Stimulated activated CD4-positive, alpha-beta T cell treated with anti-CD3 and anti-CD28 coated beads, TNF-alpha, amount 100 ng/mL, for 4 hours (primary cell): ENCODE data around the gene CCDC89.
"Not testable (repeated sequence)": the region's sequence is repeated elsewhere in the genome, so short reads cannot be mapped to it uniquely, and the experiment has no call there.

Experiments
- DNase-seq, 3 experiments: peaks; one replicate each; pipeline ENCODE4 v3.0.0-alpha.2; 2020; ENCODE audit warnings: low read depth in 3 of 3

The CCDC89 gene

GRCh38 chr11:85694385-85694980 lies 8.5 kb upstream of the CCDC89 start:
- no peak for DNase-seq

DNA sequence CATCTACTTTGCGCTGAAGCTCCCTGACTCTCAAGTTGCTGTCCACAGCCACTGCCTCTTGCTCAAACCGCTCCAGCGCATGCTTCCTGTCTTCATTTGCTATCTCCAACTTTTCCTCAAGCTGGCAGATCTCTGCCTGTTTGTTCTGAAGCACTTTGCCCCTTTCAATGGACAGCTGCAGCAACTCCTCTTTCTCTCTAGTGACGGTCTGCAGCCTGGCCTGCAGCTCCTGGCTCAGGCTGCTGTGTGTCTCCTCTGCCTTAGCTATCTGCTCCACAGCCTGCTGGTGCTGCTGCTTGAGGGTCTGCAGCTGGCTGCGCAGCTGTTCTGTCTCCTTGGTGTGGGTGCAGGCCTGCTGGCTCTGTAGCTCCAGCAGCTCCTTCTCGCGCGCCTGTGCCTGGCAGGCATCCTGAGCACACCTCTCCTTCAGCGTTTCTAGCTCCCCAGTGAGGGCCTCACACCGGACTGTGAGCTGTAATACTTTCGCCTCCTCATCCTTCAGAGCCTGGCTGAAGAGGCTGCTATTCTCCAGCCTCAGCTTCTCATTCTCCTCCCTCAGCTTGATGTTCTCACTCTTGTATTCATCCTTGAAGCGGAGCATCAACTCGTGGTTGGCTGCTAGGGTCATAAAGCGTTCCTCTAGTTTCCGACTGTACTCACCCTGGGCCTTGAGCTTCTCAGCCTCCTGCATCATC lies 723 bp downstream of the CCDC89 start:
- DNase-seq: no peak

DNA sequence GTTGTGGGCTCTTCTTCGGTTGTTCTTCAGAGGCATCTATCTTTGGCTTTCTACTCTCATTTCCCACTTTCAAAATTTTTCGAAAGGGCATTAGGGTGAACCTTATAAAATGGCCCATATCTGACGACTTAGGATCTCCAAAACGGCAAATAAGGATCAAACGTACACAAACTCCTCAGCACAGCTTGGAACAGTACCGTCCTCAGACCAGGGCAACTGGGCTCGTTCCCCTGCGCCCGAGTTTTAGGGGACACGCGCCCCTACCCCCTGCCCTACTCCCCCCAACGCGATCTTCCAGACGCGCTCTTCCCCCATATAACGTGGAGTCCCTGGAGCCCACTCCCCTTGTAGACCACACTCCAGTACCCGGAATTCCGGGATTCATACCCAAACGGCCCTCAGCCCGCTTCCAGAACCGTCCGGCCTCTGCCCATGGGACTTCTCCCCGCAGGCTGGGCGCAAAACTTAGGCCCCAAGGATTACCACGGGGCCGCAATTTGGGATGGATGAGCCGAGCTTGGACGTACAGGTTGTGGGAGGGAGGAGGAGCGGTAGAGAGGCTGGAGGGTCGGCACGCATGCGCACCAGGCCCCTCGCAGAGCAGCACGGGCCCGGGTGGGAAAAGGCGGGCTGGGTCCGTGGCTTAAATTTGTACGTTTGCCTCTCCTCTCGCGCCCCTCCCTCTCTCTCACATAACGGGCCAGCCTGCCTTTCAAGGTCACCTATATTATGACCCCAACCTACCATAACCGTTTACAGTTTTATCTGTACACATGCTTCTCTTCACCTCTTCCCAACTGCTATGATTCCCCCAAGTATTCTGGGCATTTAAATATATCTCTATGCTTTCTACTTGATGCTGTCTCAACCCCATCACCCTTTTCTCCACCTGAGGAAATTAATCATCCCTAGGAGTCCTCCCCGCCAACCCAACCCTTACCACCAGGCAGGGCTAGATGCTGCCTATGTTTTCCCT lies 3.4 kb downstream of the CCDC89 start:
- DNase-seq: peak; percentile 32 to 49 (median 38)

GRCh38 chr11:85680897-85681296 lies 5.1 kb downstream of the CCDC89 start:
- DNase-seq: no peak

- DNase-seq: no peak
These were observed 6.4 kb downstream of the CCDC89 start for GRCh38 chr11:85679576-85679975.

DNA sequence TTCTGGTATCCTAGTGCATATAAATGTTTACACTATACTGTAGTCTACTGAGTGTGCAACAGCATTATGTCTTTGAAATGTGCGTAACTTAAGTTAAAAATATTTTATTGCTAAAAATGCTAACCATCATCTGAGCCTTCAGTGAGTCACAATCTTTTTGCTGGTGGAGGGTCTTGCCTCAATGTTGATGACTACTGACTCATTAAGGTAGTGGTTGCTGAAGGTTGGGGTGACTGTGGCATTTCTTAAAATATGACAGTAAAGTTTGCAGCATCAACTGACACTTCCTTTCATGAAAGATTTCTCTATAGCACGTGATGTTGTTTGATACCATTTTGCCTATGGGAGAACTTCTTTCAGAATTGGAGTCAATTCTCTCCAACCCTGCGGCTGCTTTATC lies 12.6 kb downstream of the CCDC89 start:
- DNase-seq: no peak

GRCh38 chr11:85672105-85672902 lies 13.7 kb downstream of the CCDC89 start:
- DNase-seq: no peak

GRCh38 chr11:85670949-85671663 lies 14.9 kb downstream of the CCDC89 start:
- not testable (repeated sequence) for DNase-seq

DNA sequence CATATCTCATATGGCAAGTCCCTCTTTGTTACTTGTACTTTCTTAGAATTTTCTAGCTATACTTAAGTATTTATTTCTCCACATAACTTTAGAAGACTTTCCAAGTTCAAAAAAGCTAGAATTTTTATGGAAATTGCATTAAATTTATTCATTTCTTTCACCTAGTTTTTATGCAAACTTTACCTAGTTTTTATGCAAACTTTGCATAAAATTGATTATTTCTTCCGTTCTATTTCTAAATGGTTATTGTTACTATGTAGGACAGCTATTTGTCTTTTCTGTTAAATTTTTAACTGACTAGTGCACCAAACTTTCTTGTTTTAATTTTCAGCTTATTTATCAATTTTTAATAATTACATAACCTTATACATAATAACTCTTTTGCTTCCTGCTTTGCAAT lies 17.8 kb downstream of the CCDC89 start:
- DNase-seq: no peak

GRCh38 chr11:85666687-85667086 lies 19.3 kb downstream of the CCDC89 start:
- no peak for DNase-seq

DNA sequence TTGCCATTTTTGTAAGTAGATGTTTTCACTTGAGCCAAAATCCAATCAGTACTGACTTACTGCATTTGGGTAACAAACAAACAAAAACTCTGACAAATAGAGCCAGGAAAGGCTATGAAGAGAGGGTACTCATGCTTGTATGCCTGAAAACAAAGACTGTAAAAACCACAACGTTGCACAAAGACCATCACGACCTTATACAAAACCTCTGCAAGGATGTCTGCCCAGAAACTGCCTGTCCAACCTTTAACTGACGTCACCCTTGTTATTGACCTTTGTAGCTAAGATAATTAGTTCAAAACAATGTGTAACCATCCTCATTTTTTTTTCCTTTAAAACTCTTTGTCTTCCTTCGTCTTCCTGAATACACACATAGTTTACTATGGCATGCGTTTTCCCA lies 20.3 kb downstream of the CCDC89 start:
- DNase-seq: no peak

DNA sequence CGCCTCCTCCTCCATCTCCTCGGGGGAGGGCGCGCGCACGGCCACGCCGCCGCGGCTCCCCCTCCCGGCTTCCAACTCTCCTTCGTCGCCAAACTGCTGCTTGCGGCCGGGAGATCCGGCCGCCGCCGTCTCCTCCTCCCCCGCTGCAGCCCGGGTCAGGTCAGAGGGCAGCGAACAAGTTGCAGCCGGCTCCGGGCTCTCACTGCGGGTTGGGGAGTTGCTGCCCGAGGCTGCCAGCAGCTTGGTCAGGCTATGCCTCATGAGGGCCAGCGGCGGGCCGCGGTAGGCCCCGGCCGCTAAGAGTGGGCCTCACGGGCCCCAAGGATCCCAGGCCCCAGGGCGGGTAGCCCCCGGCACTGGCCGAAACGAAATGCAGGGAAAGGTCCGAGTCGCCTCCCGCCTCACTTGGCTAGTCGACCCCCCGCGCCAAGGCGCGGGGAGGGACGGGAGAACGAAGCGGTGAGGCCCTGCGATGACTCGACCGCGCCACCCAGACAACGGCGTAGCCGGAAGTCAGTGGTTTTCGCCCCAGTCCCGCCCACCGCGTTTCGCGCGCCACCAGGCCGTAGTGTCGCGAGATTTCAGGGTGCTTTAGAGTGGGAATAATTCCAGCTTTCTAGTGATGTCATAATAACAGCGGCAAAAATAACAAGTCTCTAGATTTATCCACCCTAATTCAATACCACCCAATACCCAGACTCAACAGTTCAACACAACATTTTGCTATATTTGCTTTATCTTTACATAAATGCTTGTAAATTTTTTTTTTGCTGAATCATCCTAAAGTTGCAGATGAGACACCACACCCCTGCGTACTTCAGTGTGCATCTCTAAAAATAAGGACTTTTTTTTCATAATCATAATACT lies 21.1 kb downstream of the CCDC89 start, which contains the start of gene CREBZF:
Gene CREBZF, minus strand, starts transcription at position 515 of the 867 bp plus-strand sequence. Its CDS starts 254 bp downstream, at position 261.
- DNase-seq: peak; percentile 81 to 88 (median 88)

- DNase-seq: peak; percentile 70 to 83 (median 83)
These were observed 22.0 kb downstream of the CCDC89 start for GRCh38 chr11:85663753-85664614.

DNA sequence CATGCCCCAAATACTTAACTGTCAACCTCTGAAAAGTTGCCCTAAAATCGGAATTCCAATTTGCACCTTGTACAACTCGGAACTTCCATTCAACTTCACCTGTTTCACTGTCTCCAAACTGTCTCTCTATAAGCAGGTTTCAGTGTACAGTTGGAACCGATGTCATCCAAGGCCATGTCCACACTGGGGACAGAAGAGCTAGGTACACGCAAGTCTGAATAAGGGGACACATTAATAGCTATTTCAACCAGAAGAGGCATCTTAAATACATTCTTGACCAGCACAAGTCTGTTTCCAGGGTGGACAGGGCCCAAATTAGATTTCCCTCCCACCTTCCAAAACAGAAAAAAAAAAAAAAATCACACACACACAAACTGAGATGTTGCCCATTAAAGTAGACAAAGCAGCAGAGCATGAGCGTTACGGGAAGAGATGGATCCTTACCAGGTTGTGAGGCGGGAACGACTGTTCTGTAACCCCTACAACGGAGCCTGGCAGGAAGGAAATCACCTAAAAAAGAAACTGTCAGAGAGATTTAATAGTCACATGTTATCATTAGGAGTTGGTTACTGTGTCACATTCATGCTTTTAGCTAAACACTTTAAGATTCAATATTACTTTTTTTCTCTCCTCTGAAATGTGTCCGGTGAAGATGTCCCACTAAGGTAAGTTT lies 22.8 kb downstream of the CCDC89 start:
- no peak for DNase-seq

GRCh38 chr11:85661972-85662664 lies 23.9 kb downstream of the CCDC89 start:
- DNase-seq: no peak

DNA sequence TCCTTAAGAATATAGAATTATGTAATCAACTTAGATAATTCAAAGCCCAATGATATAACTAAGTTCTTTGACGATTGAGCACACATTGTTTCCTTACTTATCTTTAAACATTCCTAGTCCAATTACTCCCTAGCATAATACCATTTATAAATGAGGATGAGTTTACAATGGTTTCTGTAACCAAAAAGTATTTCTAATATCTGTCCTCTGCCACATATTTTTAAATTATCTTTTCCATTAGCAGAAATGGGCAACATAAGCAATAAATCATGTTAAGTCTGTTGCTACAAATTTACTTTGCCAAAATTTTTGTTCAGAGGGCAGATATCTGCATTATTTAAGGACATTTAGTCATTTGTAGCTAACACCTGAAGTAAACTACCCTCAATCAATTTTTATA lies 27.8 kb downstream of the CCDC89 start:
- DNase-seq: no peak

DNA sequence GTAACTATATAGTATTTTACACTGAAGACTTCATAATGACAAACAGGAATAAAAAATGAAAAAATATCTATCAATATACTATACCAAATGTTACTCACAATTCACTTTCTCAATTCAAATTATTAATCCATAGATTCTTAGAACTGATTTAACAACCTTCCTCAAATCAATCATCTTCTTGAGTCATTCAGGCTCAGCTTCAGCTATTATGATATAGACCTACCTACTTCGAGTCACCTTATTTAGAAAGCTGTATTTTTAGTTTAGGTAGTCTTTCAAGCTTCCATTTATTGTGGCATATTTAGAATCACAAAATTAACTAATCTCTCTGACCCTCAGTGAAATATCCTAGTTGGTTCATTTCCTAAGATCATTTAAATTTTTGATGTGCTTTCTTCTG lies 29.2 kb downstream of the CCDC89 start:
- DNase-seq: no peak

DNA sequence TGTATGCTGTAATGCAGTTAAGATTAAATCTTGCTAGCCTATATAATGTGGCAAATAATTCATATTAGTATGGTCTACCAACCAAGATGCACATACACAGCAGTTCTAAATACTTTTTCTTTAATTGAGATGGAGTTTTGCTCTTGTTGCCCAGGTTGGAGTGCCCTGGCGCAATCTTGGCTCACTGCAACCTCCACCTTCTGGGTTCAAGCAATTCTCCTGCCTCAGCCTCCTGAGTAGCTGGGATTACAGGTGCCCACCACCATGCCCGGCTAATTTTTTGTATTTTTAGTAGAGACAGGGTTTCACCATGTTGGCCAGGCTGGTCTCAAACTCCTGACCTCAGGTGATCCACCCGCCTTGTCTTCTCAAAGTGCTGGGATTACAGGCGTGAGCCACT lies 31.7 kb downstream of the CCDC89 start:
- not testable (repeated sequence) for DNase-seq
